HepG2 (cell line): ENCODE results near the gene ARHGDIG. TPM values are rescaled to one million over a fixed set of nuclear protein-coding genes. Genes with fewer than 3 reads are reported as not detected.
A peak's percentile ranks its signal among the peaks of the same experiment; 100 is the strongest.

Experiments
- ATAC-seq: fragments of 200-7000 bp; cut with Tn5 transposase; 3 replicates; pipeline ENCODE4 v1.9.1; 2020; ENCODE audit warnings: mild to moderate bottlenecking, moderate library complexity
- BruUV-seq: library from RNA; stranded (reverse); fragments of 400-500 nt; replicated peaks from 2 replicates; lab custom pipeline; 2021; lab: Mats Ljungman, UMichigan
- CTCF ChIA-PET: fragments of 300-600 bp; formaldehyde crosslinking; extraction: SDS; loops from one replicate; lab custom pipeline; 2021; ENCODE audit warnings: low total read pairs, inconsistent platforms, low intra/inter-chr PET ratio; lab: Yijun Ruan, JAX
- POLR2A ChIA-PET: fragments of 350-600 bp; sonication (Branson Sonifier 250); formaldehyde crosslinking; loops from one replicate; lab custom pipeline; 2020; ENCODE audit warnings: antibody characterized with exemption, inconsistent platforms; lab: Yijun Ruan, JAX
- DNase-seq: peaks from one replicate; pipeline ENCODE4 v3.0.0-alpha.2; 2015; ENCODE audit warnings: low spot score
- FAIRE-seq: peaks from 3 replicates; lab custom pipeline; 2011; peaks lifted over from hg19 to GRCh38; lab: Jason Lieb, UNC
- H2AFZ ChIP-seq: one replicate; pipeline ENCODE4 v1.6.1; 2011; ENCODE audit warnings: low read length, inconsistent platforms
- H3K27ac ChIP-seq: fragments of 300-600 bp; 3 replicates; pipeline ENCODE4 v1.8.0; 2011; ENCODE audit warnings: mixed run types, mild to moderate bottlenecking, mixed read lengths, low read length, inconsistent platforms; ENCODE audit not compliant: insufficient read depth; ENCODE audit errors: extremely low read length
- H3K27me3 ChIP-seq, 2 experiments: fragments of 200-600 bp in 1 of 2; 2 replicates in 1 of 2; 3 replicates in 1 of 2; pipeline versions ENCODE4 v1.6.0 to v1.8.0; 2011; ENCODE audit warnings: low read length in 2 of 2, mild to moderate bottlenecking in 2 of 2, moderate library complexity in 2 of 2, inconsistent platforms in 1 of 2; ENCODE audit not compliant: insufficient read depth in 2 of 2, control insufficient read depth in 1 of 2
- H3K36me3 ChIP-seq, 2 experiments: fragments of 200-600 bp in 1 of 2; replicated peaks in 1 of 2; 2 replicates in 1 of 2; 3 replicates in 1 of 2; pipeline versions ENCODE4 v1.5.1 to v1.8.0; 2011; ENCODE audit warnings: low read length in 2 of 2, inconsistent platforms in 1 of 2; ENCODE audit not compliant: insufficient read depth in 2 of 2, control insufficient read depth in 1 of 2
- H3K4me1 ChIP-seq: 2 replicates; pipeline ENCODE4 v1.5.1; 2012; ENCODE audit warnings: low read length, inconsistent platforms; ENCODE audit not compliant: insufficient read depth
- H3K4me2 ChIP-seq: 2 replicates; pipeline ENCODE4 v1.6.0; 2011; ENCODE audit warnings: low read depth, low read length, inconsistent platforms
- H3K4me3 ChIP-seq, 3 experiments: fragments of 200-600 bp in 1 of 3; sonication (generic), shearing (Covaris generic) in 1 of 3; replicated peaks in 1 of 3; 2 replicates each; pipeline ENCODE4 v1.5.1; 2011 to 2016; ENCODE audit warnings: low read length in 3 of 3, inconsistent platforms in 2 of 3, low read depth in 2 of 3, mild to moderate bottlenecking in 2 of 3, control low read depth in 1 of 3, mixed read lengths in 1 of 3; ENCODE audit not compliant: insufficient read depth in 1 of 3
- H3K79me2 ChIP-seq: one replicate; pipeline ENCODE4 v1.6.1; 2011; ENCODE audit warnings: low read length, inconsistent platforms; ENCODE audit not compliant: insufficient read depth
- H3K9ac ChIP-seq: 2 replicates; pipeline ENCODE4 v1.6.0; 2011; ENCODE audit warnings: mild to moderate bottlenecking, low read depth, low read length, inconsistent platforms; ENCODE audit not compliant: insufficient read depth
- H3K9me3 ChIP-seq: 2 replicates; pipeline ENCODE4 v1.5.1; 2012; ENCODE audit warnings: mild to moderate bottlenecking, low read length
- H4K20me1 ChIP-seq: 2 replicates; pipeline ENCODE4 v1.6.0; 2011; ENCODE audit warnings: inconsistent platforms, mild to moderate bottlenecking, low read length, moderate library complexity; ENCODE audit not compliant: insufficient read depth
- AGO2 ChIP-seq: fragments of 200-400 bp; formaldehyde crosslinking; optimal IDR thresholded peaks from 2 replicates; pipeline ENCODE3; 2017; ENCODE audit warnings: mild to moderate bottlenecking, low read depth, low read length, moderate library complexity
- CHCHD3 ChIP-seq: sonication (generic); formaldehyde crosslinking; IDR thresholded peaks from 2 replicates; pipeline ENCODE4 v1.8.0; 2022; ENCODE audit warnings: mild to moderate bottlenecking, missing genetic modification reagents, moderate library complexity
- HOXD1 ChIP-seq: sonication (generic); formaldehyde crosslinking; IDR thresholded peaks from 2 replicates; pipeline ENCODE4 v1.5.0; 2020; ENCODE audit warnings: missing genetic modification reagents
- ZNF431 ChIP-seq: sonication (generic); formaldehyde crosslinking; IDR thresholded peaks from 2 replicates; pipeline ENCODE4 v1.9.0; 2022; ENCODE audit warnings: missing genetic modification reagents, low read depth, mild to moderate bottlenecking, borderline replicate concordance
- ZNF615 ChIP-seq: sonication (generic); formaldehyde crosslinking; IDR thresholded peaks from 2 replicates; pipeline ENCODE4 v1.5.0; 2020; ENCODE audit warnings: mild to moderate bottlenecking, missing genetic modification reagents, borderline replicate concordance
- WGBS: methylation state at CpG from one replicate; pipeline ENCODE4 v1.1.6; 2017; ENCODE audit warnings: low lambda C conversion rate; 5-methylcytosine and 5-hydroxymethylcytosine counted together
- in situ Hi-C: cut with HindIII; loops from 2 replicates; pipeline ENCODE4 v1.10.0; 2017; ENCODE audit warnings: low pct_unique_long_range_greater_than_20kb; ENCODE audit not compliant: extremely low pct_ligation_motif_present
- intact Hi-C: fragments of 100-400 bp; cut with micrococcal nuclease; formaldehyde crosslinking; loops from one replicate; pipeline ENCODE4 v1.10.0; 2022; ENCODE audit not compliant: unreplicated experiment
- polyA plus RNA-seq, 8 experiments: library from polyadenylated mRNA; depleted of rRNA in 3 of 8; stranded (reverse) in 7 of 8; unstranded in 1 of 8; fragments of >200 nt; fragmentation: Illumina TruSeq in 4 of 8; extraction: Trizol in 4 of 8; gene quantifications; 2 replicates each; pipeline versions ENCODE4 v1.2.1 to v1.2.3, GENCODE V29; 2011 to 2016; ENCODE audit warnings: low read depth in 4 of 8, missing spikeins in 1 of 8, mixed read lengths in 1 of 8; ENCODE audit not compliant: insufficient read depth in 1 of 8
- total RNA-seq, 5 experiments: library from RNA; depleted of rRNA; stranded (reverse); fragments of >200 nt; fragmentation: Illumina TruSeq; extraction: Trizol; gene quantifications; 2 replicates each; pipeline ENCODE4 v1.2.3, GENCODE V29; 2016; ENCODE audit warnings: low read depth in 1 of 5
- TF ChIP-seq, protein P1 (sequence below): sonication (generic); formaldehyde crosslinking; IDR thresholded peaks from 2 replicates; pipeline ENCODE4 v1.8.1; 2023; ENCODE audit warnings: mild to moderate bottlenecking, moderate library complexity, missing genetic modification reagents

The ARHGDIG gene
- total and polyA plus RNA-seq, 2 of the 13 experiments (the other 11 are each of a cell fraction or from before 2014, with no cell fraction given): 0.24 to 0.48 TPM

DNA sequence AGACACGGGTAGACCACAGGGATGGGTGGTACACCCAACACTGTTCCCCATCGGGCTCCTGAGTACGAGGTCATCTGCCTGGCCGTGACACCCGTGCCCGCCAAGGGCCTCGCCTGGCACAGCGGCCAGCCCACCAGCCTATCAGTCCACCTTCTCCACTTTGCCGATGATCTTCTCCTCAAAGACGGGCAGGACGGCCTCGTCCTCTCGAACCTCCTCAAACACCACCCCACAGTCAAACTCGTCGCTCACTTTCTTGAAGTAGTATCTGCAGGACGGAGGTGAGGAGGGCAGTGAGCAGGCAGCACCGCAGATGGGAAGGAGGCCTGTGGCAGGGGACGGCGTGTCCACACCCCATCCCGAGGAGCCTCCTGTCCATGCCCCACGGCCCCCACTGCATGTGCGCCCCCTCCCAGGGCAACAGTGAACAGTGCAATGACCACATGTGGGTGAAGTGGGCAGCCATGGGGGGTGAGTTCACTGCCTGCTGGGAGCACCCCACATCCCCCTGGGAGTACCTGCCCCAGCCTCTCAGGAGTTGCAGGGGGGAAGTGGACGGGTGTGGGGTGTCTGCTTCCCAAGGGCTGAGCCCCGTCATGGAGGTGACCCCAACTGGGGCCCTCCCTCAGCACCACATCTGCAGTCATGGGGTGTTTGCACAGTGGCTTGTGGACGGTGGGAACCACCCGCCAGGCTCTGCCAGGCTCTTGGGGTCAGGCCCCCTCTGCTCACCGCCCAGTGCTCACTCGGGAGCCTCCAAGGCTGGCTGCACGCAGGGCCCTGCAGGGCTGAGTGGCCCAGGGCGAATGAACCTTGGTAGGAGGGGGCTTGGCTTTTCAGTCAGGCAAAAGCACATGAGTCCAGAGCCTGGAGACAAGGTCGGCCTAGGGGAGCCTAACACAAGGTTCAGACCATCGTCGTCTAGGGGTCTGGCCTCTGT lies 7.9 kb downstream of the ARHGDIG start:
- Histone ChIP-seq H3K27ac (no peak overlapping the region), H3K4me2 (no peak overlapping the region), H3K9me3 (no peaks in the 10 kb centered on the region), H3K79me2 (no peaks in the 10 kb centered on the region), H4K20me1 (no peaks in the 10 kb centered on the region), H3K27me3 (peaks cover 2 to 4% of the 10 kb centered on the region in 2 experiments; a peak in 2 of 5 replicates), H3K4me1 (no peaks in the 10 kb centered on the region), H2AFZ (no peak overlapping the region), H3K36me3 (peaks cover 14 to 61% of the 10 kb centered on the region in 2 experiments; a peak in 4 of 5 replicates), H3K4me3 (no peak overlapping the region), H3K9ac (no peak overlapping the region)
- POLR2A ChIA-PET: no interaction called here
- ATAC-seq (no peak), FAIRE-seq (no peak), DNase-seq (no peak)
- TF ChIP-seq HOXD1 (CRISPR knock-in tag) (no peak), ZNF615 (no peak), ZNF431 (CRISPR knock-in tag) (no peak), CHCHD3 (CRISPR knock-in tag) (no peak), AGO2 (peak; percentile 30)
- TF ChIP-seq, protein P1, sequence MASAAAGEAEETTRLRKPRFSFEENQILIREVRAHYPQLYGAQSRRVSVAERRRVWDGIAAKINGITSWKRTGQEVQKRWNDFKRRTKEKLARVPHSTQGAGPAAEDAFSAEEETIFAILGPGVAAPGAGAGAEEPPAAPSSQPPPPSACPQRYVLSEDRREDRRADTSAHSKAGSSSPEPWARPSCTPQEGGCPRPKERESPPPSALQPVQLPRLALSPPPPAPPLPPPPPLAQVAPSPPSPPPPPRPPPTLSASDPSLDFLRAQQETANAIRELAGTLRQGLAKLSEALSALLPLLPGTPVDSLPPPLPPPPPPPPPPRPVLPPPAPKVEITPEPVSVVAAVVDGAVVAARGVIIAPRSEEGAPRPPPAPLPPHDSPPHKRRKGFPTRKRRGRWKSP (CRISPR knock-in tag): no peak
- intact Hi-C loops (loop anchor here (5.0 kb wide), 1 partner anchor 51 kb away; no protein-coding TSS in a partner anchor), in situ Hi-C loops (no loop called here)
- 97% methylated on average over 20 of the region's 33 CpGs for whole genome bisulfite sequencing
- no TSS peak for BruUV-seq
- CTCF ChIA-PET: no interaction called here
